Astrocyte of the spinal cord (primary cell): ENCODE results near the gene LPCAT4.

Experiments
- DNase-seq: peaks from one replicate; pipeline ENCODE4 v3.0.0; 2011; ENCODE audit warnings: low read depth, low spot score
- H3K4me3 ChIP-seq: 2 replicates; pipeline ENCODE4 v1.5.1; 2011; ENCODE audit warnings: low read depth, mild to moderate bottlenecking, low read length, moderate library complexity
- CTCF ChIP-seq: IDR thresholded peaks from 2 replicates; pipeline ENCODE4 v1.5.1; 2012; ENCODE audit warnings: low read depth, mild to moderate bottlenecking, low read length, inconsistent platforms
- in situ Hi-C: cut with HindIII; loops from 2 replicates; pipeline ENCODE4 v1.10.0; 2017; ENCODE audit warnings: low sequenced_read_pairs

The LPCAT4 gene

GRCh38 chr15:34365836-34366235 lies 1.2 kb downstream of the LPCAT4 start:
- peak overlapping the region; percentile 83 for H3K4me3 ChIP-seq
- TF ChIP-seq CTCF: no peak
- no peak for DNase-seq
- in situ Hi-C loops: no loop called here

- DNase-seq: no peak
- TF ChIP-seq CTCF: no peak
- in situ Hi-C loops: no loop called here
- H3K4me3 ChIP-seq: peak overlapping the region; percentile 83
Measured at GRCh38 chr15:34365091-34365825, 1.7 kb downstream of the LPCAT4 start.

GRCh38 chr15:34364041-34364440 lies 3.0 kb downstream of the LPCAT4 start:
- no peak for TF ChIP-seq CTCF
- no peak overlapping the region for H3K4me3 ChIP-seq
- no peak for DNase-seq
- in situ Hi-C loops: no loop called here

- no peak overlapping the region for H3K4me3 ChIP-seq
- in situ Hi-C loops: no loop called here
- DNase-seq: no peak
- no peak for TF ChIP-seq CTCF
Measured at GRCh38 chr15:34362047-34362773, 4.8 kb downstream of the LPCAT4 start.

- no peak for TF ChIP-seq CTCF
- in situ Hi-C loops: no loop called here
- H3K4me3 ChIP-seq: no peak overlapping the region
- no peak for DNase-seq
Measured at GRCh38 chr15:34361278-34361677, 5.7 kb downstream of the LPCAT4 start.

- in situ Hi-C loops: no loop called here
- TF ChIP-seq CTCF: no peak
- H3K4me3 ChIP-seq: no peak overlapping the region
- DNase-seq: no peak
Measured at GRCh38 chr15:34360298-34360697, 6.7 kb downstream of the LPCAT4 start.
